ENCODE measurements around the gene CDHR3.
A peak's percentile ranks its signal among the peaks of the same experiment; 100 is the strongest.
"Not testable (repeated sequence)": the region's sequence is repeated elsewhere in the genome, so short reads cannot be mapped to it uniquely, and the experiment has no call there.

CDHR3 gene

DNA sequence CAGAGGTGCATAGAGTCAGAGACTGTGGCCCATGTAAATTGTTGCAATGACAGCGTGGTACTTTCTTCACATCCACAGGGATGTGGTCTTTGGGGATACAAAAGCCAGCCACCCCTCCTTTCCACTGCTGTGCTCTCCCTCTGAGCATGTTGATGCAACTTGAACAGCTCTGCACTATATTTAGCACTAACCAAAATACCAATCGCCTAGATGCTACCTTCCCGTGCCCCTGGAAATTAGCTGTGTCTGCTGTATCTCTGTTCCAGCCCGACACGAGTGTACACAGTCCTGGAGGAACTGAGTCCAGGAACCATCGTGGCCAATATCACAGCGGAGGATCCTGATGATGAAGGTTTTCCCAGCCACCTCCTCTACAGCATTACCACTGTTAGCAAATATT is 38.1 kb downstream of the CDHR3 start:
- DNase-seq = no peak

DNA sequence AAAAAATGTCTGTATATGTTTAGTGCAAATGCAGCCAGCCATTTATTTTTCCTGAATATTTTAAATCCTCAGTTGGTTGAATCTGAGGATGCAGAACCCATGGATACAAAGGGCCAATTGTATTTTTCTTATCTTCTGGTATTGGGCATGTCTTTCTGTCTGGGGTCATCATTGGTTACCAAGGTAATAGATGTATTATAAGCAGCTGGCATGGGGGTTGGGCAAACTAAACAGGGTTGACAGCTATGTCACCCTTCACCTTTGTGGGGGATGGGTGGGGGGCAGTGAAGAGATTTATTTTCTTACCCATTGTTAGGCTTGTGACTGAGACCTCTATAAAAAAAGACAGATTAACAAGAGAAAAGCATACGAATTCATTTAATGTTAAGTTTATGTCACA is 38.8 kb downstream of the CDHR3 start:
- DNase-seq = peak; percentile 51

DNA sequence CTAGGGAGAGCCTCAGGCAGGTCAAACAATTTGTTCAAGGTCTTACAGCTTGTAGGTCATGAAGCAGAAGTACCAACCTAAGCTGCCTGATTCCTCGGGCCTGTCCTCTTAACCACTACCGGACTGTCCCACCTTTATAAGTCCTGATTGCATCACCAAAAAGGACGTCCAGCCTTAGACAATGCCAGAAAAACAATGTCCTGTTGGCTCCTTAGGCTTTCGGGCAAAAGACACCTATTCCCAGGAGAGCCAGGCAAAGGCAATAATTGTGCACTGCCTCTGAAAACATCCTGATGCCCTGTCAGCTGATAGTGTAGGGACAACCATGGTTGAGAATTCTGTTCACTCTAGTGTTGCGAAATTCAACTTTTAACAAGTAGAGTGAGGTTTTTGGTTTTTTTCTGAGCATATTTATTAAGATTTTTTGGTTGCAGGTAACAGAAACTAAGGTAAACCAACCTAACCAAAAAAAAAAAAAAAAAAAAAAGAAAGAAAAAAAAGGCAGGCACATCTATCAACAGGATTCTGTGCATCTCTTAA is 40.5 kb downstream of the CDHR3 start:
- DNase-seq = no peak

- no peak for DNase-seq
Observed at GRCh38 chr7:106006906-106007305, 43.8 kb downstream of the CDHR3 start.

DNA sequence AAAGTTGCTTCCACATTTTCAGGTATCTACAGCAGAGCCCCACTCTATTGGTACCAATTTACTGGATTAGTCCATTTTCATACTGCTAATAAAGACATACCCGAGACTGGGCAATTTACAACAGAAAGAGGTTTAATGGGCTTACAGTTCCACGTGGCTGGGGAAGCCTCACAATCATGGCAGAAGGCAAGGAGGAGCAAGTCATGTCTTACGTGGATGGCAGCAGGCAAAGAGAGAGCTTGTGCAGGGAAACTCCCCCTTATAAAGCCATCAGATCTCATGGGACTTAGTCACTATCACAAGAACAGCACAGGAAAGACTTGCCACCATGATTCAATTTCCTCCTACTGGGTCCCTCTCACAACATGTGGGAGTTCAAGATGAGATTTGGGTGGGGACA is 44.7 kb downstream of the CDHR3 start:
- not testable (repeated sequence) for DNase-seq

- DNase-seq = peak; percentile 97
Observed at GRCh38 chr7:106009503-106010226, 46.6 kb downstream of the CDHR3 start.

- DNase-seq = peak; percentile 46
Observed at GRCh38 chr7:106010331-106010730, 47.3 kb downstream of the CDHR3 start.

GRCh38 chr7:106010866-106011265 is 47.8 kb downstream of the CDHR3 start:
- DNase-seq = no peak

DNA sequence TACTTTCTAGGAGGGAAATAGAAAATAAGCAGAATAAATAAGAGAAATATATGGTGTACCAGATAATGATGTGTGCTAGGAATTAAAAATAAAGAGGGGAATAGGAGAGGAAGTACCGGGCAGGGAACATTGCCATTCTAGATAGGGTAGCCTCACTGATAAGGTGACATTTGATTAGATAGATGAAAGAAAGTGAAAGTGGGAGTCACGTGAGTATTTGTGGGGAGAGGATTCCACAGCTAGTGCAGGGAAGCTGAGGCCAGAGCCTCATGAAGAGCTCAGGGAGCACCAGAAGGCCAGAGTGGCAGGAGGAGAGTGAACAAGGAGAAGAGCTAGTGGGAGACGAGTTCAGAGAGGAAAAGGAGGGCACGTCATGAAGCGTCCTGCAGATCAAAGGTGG is 49.1 kb downstream of the CDHR3 start:
- no peak for DNase-seq

DNA sequence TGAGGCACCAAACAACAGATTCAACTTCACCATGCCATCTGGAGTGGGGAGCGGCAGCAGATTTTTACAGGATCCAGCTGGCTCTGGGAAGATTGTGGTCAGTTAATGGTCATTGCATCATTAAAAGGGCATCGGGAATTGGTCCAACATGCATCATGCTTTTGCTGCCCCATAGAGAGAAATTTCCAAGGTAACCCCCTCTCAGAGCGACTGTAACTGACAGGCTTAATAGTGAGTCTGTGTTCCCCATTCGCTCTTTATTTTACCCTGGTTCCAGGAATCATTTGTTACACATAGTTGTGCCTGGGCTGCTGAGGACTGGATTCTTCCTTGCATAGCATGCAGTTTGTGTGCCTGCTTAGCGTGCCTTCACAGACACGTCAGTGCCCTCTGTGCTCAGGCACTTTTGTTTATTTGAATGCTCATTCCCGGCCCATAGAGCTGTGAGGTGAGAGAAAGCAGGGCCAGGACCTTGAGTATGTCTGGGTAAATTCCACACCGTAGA is 49.9 kb downstream of the CDHR3 start:
- no peak for DNase-seq

- no peak for DNase-seq
Observed at GRCh38 chr7:106015381-106016218, 52.5 kb downstream of the CDHR3 start.

GRCh38 chr7:106016331-106016730 is 53.3 kb downstream of the CDHR3 start:
- DNase-seq = no peak

GRCh38 chr7:106017657-106018056 is 54.6 kb downstream of the CDHR3 start:
- no peak for DNase-seq

- DNase-seq = no peak
Observed at GRCh38 chr7:106018566-106019469, 55.8 kb downstream of the CDHR3 start.

DNA sequence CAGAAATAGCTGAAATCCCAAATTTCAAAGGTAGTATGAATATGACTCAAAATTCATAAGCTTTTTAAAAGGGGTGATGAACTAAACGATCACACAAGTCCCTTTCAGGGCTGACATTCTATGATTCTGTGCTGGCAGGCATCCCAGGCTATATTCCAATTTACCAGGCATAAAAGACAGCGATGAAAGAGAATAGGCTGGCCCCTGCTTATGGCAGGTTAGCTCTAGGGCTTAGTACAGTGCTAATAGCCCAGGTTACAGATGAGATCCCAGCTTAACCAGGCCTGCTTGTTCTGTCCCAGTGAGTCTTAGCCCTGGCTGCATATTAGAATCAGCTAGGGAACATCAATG is 56.4 kb downstream of the CDHR3 start:
- no peak for DNase-seq

DNA sequence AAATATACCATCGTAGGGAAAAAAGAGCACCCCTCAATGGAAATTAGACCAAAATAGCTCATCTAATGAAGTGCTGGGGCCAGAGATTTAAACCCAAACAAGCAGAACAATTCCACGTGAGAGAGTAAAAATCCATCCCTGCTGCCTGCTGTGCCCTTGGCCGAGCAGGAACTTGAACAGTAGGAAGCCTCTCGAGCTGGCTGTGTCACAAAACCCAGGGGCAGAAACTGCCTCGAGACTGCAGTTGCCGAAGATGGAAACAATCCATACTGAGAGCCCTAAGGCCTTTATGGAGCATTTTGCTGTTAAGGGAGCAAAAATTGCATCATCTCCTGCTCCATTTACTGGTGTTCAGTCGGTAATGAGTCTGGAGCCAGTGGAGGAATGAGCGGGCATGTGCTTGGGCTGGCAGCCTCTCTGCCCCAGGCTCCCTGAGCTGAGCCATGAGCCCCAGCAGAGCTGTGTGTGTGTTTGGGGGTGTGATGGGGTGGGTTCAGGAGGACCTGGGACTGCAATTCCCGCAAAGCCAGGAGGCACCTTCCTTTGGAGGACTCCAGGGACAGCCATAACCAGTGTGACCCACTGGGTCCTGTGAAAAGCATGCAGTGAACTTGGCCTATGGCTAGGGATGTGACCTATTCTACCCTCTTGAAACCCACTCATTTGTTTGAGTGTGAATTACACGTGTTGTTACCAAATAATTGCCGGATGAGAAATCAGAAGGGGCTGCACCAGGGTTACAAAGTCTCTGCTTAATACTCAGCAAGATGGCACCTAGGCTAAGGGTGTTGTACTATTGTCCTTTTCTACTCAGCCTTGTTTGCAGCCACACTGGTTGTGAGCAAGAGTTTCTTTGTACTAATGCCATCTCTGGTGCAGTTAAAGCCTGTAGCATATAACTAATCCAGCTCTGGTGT is 58.3 kb downstream of the CDHR3 start:
- DNase-seq = no peak

DNA sequence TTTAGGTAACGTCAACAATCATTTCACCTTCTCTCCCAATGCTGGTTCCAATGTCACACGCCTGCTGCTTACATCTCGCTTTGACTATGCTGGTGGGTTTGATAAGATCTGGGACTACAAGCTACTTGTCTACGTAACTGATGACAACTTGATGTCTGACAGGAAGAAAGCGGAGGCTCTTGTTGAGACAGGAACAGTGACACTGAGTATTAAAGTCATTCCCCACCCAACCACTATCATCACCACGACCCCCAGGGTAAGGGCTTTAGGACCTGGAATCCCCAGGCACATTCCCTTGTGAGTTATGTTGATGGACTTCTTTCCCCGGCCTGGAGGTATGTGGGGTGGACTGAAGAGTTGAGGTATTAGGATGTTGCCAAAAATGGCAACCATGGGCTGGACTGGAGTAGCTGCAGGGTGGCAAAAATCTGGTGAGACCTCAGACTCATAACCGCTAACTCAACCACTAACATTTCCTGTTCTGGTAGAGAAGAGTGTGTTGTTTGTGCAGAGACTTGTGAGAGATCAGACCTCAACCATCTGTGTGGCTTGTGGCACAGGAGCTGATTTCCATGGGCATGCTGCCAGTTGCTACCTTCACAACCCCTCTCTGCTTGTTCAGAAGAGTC is 59.2 kb downstream of the CDHR3 start:
- DNase-seq = peak; percentile 33

GRCh38 chr7:106023369-106024322 is 60.6 kb downstream of the CDHR3 start:
- DNase-seq = no peak

GRCh38 chr7:106026101-106026500 is 63.0 kb downstream of the CDHR3 start:
- no peak for DNase-seq

DNA sequence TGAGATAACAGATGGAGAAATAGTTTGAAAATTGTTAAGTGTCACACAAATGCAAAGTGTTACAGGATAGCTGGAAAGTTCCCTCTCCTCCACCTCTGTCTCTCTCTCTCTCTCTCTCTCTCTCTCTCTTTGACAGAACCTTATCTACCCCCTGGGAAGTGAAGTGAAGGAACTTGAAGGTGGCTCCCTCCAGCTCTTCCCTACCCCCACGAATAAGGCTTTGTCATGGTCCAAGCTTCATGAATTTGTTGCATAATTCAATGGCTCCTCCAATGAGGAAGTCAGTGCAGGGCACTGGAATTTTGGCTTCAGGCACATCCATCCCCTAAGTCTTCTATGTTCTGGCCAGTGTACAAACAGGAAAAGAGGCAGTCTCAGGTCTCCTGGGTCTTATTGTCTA is 66.4 kb downstream of the CDHR3 start:
- DNase-seq = no peak

All from DMS53 (cell line).